CD4-positive, alpha-beta T cell (primary cell): ENCODE data around the gene BATF3. TPM values are rescaled to one million over a fixed set of nuclear protein-coding genes. Genes with fewer than 3 reads are reported as not detected.
A peak's percentile ranks its signal among the peaks of the same experiment; 100 is the strongest.

Source experiments
- ATAC-seq: fragments of 200-7000 bp; cut with Tn5 transposase; one replicate; pipeline ENCODE4 v1.10.0; 2022; ENCODE audit warnings: mild to moderate bottlenecking; ENCODE audit not compliant: poor library complexity
- CTCF ChIA-PET: fragments of 350-600 bp; sonication (Branson Sonifier 250); formaldehyde crosslinking; loops from one replicate; lab custom pipeline; 2021; ENCODE audit warnings: antibody characterized with exemption, inconsistent platforms; lab: Charles Lee
- POLR2A ChIA-PET: fragments of 350-600 bp; sonication (Branson Sonifier 250); formaldehyde crosslinking; loops from one replicate; lab custom pipeline; 2021; ENCODE audit warnings: antibody characterized with exemption, inconsistent platforms; lab: Charles Lee
- DNase-seq, 14 experiments: peaks; one replicate each; pipeline ENCODE4 v3.0.0-alpha.2; 2013 to 2020; ENCODE audit warnings: mixed read lengths in 2 of 14
- H3K27ac ChIP-seq, 2 donors: one replicate each; pipeline versions ENCODE4 v1.5.1 to v1.7.0; 2013; ENCODE audit warnings: low read length in 2 of 2, low read depth in 1 of 2, mild to moderate bottlenecking in 1 of 2
- H3K27me3 ChIP-seq, 2 experiments: 1 replicate in 1 of 2; 2 replicates in 1 of 2; pipeline versions ENCODE4 v1.6.1 to v1.7.0; 2013; ENCODE audit warnings: low read length in 2 of 2, control low read depth in 1 of 2, mild to moderate bottlenecking in 1 of 2, moderate library complexity in 1 of 2; ENCODE audit not compliant: insufficient read depth in 2 of 2, control insufficient read depth in 1 of 2
- H3K36me3 ChIP-seq: one replicate; pipeline ENCODE4 v1.6.1; 2013; ENCODE audit warnings: low read length, control low read depth; ENCODE audit not compliant: insufficient read depth
- H3K4me1 ChIP-seq: one replicate; pipeline ENCODE4 v1.6.1; 2013; ENCODE audit warnings: low read length, control low read depth; ENCODE audit not compliant: insufficient read depth
- H3K4me3 ChIP-seq: one replicate; pipeline ENCODE4 v1.5.1; 2013; ENCODE audit warnings: mild to moderate bottlenecking, low read length, moderate library complexity
- H3K9me3 ChIP-seq, 2 experiments: 1 replicate in 1 of 2; 2 replicates in 1 of 2; pipeline versions ENCODE4 v1.6.1 to v1.7.0; 2013; ENCODE audit warnings: low read length in 2 of 2, mild to moderate bottlenecking in 2 of 2, control low read depth in 1 of 2, moderate library complexity in 1 of 2; ENCODE audit not compliant: control insufficient read depth in 1 of 2, insufficient read depth in 1 of 2
- H3K27ac Mint-ChIP-seq: one replicate; pipeline ENCODE4 v1.8.0; 2020; ENCODE audit warnings: mixed read lengths
- H3K27me3 Mint-ChIP-seq: one replicate; pipeline ENCODE4 v1.8.0; 2021; ENCODE audit warnings: mixed read lengths
- H3K36me3 Mint-ChIP-seq: one replicate; pipeline ENCODE4 v1.8.0; 2021; ENCODE audit warnings: low read depth, mixed read lengths
- H3K4me1 Mint-ChIP-seq: one replicate; pipeline ENCODE4 v1.8.0; 2021; ENCODE audit warnings: low read depth, mixed read lengths
- H3K4me3 Mint-ChIP-seq: one replicate; pipeline ENCODE4 v1.8.0; 2020; ENCODE audit warnings: mild to moderate bottlenecking, mixed read lengths
- H3K9me3 Mint-ChIP-seq: one replicate; pipeline ENCODE4 v1.8.0; 2020; ENCODE audit warnings: mixed read lengths
- CTCF ChIP-seq: fragments of 200-600 bp; IDR thresholded peaks from one replicate; pipeline ENCODE4 v1.8.0; 2022; ENCODE audit warnings: antibody characterized with exemption, mild to moderate bottlenecking
- intact Hi-C, 2 experiments: fragments of 100-400 bp; cut with DNase I in 1 of 2; cut with micrococcal nuclease in 1 of 2; formaldehyde crosslinking; loops; one replicate each; pipeline versions ENCODE4 v1.15.1 to v1.9.0; 2023 to 2025; cut with DNase I, micrococcal nuclease
- total RNA-seq, 174 experiments: library from RNA in 2 of 174; stranded (reverse) in 2 of 174; gene quantifications; one replicate each; pipeline ENCODE4 v1.2.3 and lab custom pipeline; 2021 to 2026

BATF3 gene
- total RNA-seq, 2 experiments from 2014 or later = 0.92 to 1.2 TPM

- no peak for DNase-seq
- CTCF ChIA-PET = no interaction called here
- no peak for TF ChIP-seq CTCF
- no peaks in the 10 kb centered on the region for H3K4me1 Mint-ChIP-seq
- peaks cover 12% of the 10 kb centered on the region for H3K27me3 Mint-ChIP-seq
- Histone ChIP-seq H3K27me3 (no peaks in the 10 kb centered on the region), H3K4me1 (no peaks in the 10 kb centered on the region), H3K27ac (no peak overlapping the region), H3K36me3 (no peaks in the 10 kb centered on the region), H3K4me3 (no peak overlapping the region), H3K9me3 (no peaks in the 10 kb centered on the region)
- no peak overlapping the region for H3K27ac Mint-ChIP-seq
- H3K9me3 Mint-ChIP-seq = no peaks in the 10 kb centered on the region
- no peak overlapping the region for H3K4me3 Mint-ChIP-seq
- ATAC-seq = no peak
- intact Hi-C loops = no loop called here
- H3K36me3 Mint-ChIP-seq = no peaks in the 10 kb centered on the region
- POLR2A ChIA-PET = no interaction called here
Measured at GRCh38 chr1:212674872-212675271, 24.8 kb downstream of the BATF3 start.

DNA sequence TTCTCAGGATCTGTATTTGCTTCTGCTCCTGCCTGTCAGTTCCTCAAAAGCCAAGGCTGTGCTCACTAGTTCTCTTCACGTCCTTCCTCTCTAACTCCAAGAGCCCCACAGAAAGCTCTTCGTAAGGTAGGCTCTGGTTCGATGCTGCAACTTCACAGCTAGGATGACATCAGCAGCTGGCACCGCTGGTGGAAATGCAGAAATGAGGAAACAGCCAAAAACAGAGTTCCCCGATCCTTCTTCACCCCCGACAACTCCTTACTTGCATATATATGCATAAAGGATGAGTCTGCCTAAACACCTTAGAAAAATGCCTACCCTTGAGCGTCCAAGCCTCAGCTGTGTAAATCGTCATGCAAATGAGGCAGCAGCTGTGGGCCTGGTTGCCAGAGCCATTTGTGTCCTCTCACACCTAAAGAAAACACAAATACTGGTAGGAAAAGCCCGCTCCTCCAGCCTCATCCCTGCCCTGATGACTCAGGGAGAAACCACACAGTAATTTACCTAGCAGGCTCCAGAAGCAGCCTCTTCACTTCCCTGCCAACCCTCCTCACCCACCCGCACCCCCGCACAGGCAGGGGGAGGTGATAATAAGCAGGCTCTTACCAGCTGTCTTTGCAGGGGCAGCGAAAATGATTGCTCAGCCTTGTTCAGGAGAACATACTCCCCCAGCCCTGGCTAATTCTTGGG lies 28.2 kb downstream of the BATF3 start:
- Mint-ChIP-seq H3K36me3 (no peaks in the 10 kb centered on the region), H3K9me3 (no peaks in the 10 kb centered on the region), H3K4me3 (no peak overlapping the region), H3K4me1 (no peaks in the 10 kb centered on the region), H3K27me3 (peaks cover 17% of the 10 kb centered on the region), H3K27ac (no peak overlapping the region)
- CTCF ChIA-PET = no interaction called here
- no peak for ATAC-seq
- Histone ChIP-seq H3K27me3 (no peaks in the 10 kb centered on the region), H3K36me3 (no peaks in the 10 kb centered on the region), H3K27ac (no peak overlapping the region), H3K9me3 (no peaks in the 10 kb centered on the region), H3K4me1 (no peaks in the 10 kb centered on the region), H3K4me3 (no peak overlapping the region)
- peak in 3 of 14 experiments; percentile 19 to 72 (median 61) for DNase-seq
- POLR2A ChIA-PET = no interaction called here
- intact Hi-C loops = no loop called here
- no peak for TF ChIP-seq CTCF

DNA sequence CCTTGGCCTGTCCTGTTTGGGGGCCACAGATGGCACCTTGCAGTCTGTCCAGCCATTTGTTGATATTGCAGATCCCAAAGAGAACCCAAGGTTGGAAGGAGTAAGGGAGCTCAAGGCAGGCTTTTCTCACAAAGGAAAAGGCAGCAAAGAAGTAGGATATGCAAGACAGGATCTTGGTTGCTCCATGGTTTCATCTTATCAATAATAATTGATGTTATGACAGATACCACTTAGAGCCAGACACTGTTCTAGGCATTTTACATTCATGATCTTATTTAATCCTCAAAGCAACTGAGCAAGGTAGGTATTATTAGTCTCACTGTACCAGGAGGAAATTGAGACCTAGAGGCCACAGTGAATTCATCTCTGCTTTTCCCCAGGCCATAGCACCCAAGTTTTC lies 28.8 kb downstream of the BATF3 start:
- POLR2A ChIA-PET = no interaction called here
- H3K27me3 Mint-ChIP-seq = peaks cover 17% of the 10 kb centered on the region
- no peaks in the 10 kb centered on the region for H3K27me3 ChIP-seq
- ATAC-seq (no peak), DNase-seq (no peak)
- no peak overlapping the region for H3K4me3 Mint-ChIP-seq
- H3K27ac Mint-ChIP-seq = no peak overlapping the region
- H3K27ac ChIP-seq = no peak overlapping the region
- H3K4me3 ChIP-seq = no peak overlapping the region
- H3K9me3 ChIP-seq = no peaks in the 10 kb centered on the region
- no peaks in the 10 kb centered on the region for H3K36me3 ChIP-seq
- H3K9me3 Mint-ChIP-seq = no peaks in the 10 kb centered on the region
- intact Hi-C loops = no loop called here
- no peaks in the 10 kb centered on the region for H3K4me1 ChIP-seq
- no peaks in the 10 kb centered on the region for H3K36me3 Mint-ChIP-seq
- no peaks in the 10 kb centered on the region for H3K4me1 Mint-ChIP-seq
- no peak for TF ChIP-seq CTCF
- CTCF ChIA-PET = no interaction called here
